IMR-90 (cell line): Measurements from ENCODE around the gene HYAL2. TPM values are rescaled to one million over a fixed set of nuclear protein-coding genes. Genes with fewer than 3 reads are reported as not detected.

ENCODE experiments used
- ATAC-seq: fragments of 200-7000 bp; cut with Tn5 transposase; 2 replicates; pipeline ENCODE4 v1.9.1; 2020; ENCODE audit warnings: low read depth, mild to moderate bottlenecking, moderate library complexity
- BruUV-seq: library from RNA; stranded (reverse); fragments of 400-500 nt; replicated peaks from 2 replicates; lab custom pipeline; 2021; lab: Mats Ljungman, UMichigan
- CTCF ChIA-PET: fragments of 300-600 bp; formaldehyde crosslinking; extraction: SDS; loops from one replicate; lab custom pipeline; 2021; ENCODE audit warnings: antibody characterized with exemption; lab: Yijun Ruan, JAX
- POLR2A ChIA-PET: fragments of 300-600 bp; sonication (Branson Sonifier 250); formaldehyde crosslinking; loops from one replicate; lab custom pipeline; 2022; ENCODE audit warnings: antibody characterized with exemption; ENCODE audit not compliant: unreplicated experiment; lab: Charles Lee
- DNase-seq: peaks from one replicate; pipeline ENCODE4 v3.0.0; 2013
- H2AFZ ChIP-seq: replicated peaks from 2 replicates; pipeline ENCODE3; 2013; ENCODE audit warnings: low read length, mild to moderate bottlenecking; ENCODE audit not compliant: poor library complexity
- H2AK5ac ChIP-seq: 2 replicates; pipeline ENCODE4 v1.6.1; 2013; ENCODE audit warnings: low read depth, low read length, inconsistent platforms
- H2AK9ac ChIP-seq: replicated peaks from 2 replicates; pipeline ENCODE3; 2013; ENCODE audit warnings: mild to moderate bottlenecking, low read depth, low read length, moderate library complexity; ENCODE audit not compliant: poor library complexity
- H2BK120ac ChIP-seq: 2 replicates; pipeline ENCODE4 v1.6.1; 2013; ENCODE audit warnings: low read depth, low read length, inconsistent platforms
- H2BK15ac ChIP-seq: 3 replicates; pipeline ENCODE4 v1.6.1; 2013; ENCODE audit warnings: low read depth, low read length, inconsistent platforms
- H2BK20ac ChIP-seq: 2 replicates; pipeline ENCODE4 v1.6.1; 2013; ENCODE audit warnings: low read depth, mild to moderate bottlenecking, inconsistent platforms, low read length, moderate library complexity
- H2BK5ac ChIP-seq: 2 replicates; pipeline ENCODE4 v1.6.1; 2013; ENCODE audit warnings: mild to moderate bottlenecking, low read depth, low read length, inconsistent platforms; ENCODE audit not compliant: poor library complexity, severe bottlenecking
- H3K14ac ChIP-seq: replicated peaks from 2 replicates; pipeline ENCODE4 v1.6.1; 2013; ENCODE audit warnings: low read depth, low read length, inconsistent platforms
- H3K18ac ChIP-seq: 2 replicates; pipeline ENCODE4 v1.6.1; 2013; ENCODE audit warnings: low read depth, low read length, control low read depth
- H3K23ac ChIP-seq: 2 replicates; pipeline ENCODE4 v1.6.1; 2013; ENCODE audit warnings: low read depth, low read length, inconsistent platforms
- H3K27ac ChIP-seq: 2 replicates; pipeline ENCODE4 v1.5.1; 2013; ENCODE audit warnings: mild to moderate bottlenecking, control low read depth, low read length; ENCODE audit not compliant: insufficient read depth
- H3K27me3 ChIP-seq: 2 replicates; pipeline ENCODE4 v1.6.1; 2013; ENCODE audit warnings: low read length; ENCODE audit not compliant: control insufficient read depth, insufficient read depth
- H3K36me3 ChIP-seq: 2 replicates; pipeline ENCODE4 v1.6.1; 2013; ENCODE audit warnings: low read length, mixed read lengths; ENCODE audit not compliant: control insufficient read depth, insufficient read depth
- H3K4ac ChIP-seq: 2 replicates; pipeline ENCODE4 v1.6.1; 2013; ENCODE audit warnings: low read depth, low read length, inconsistent platforms
- H3K4me1 ChIP-seq: 2 replicates; pipeline ENCODE4 v1.6.1; 2013; ENCODE audit warnings: low read length, mixed read lengths; ENCODE audit not compliant: control insufficient read depth, insufficient read depth
- H3K4me2 ChIP-seq: 2 replicates; pipeline ENCODE4 v1.6.1; 2013; ENCODE audit warnings: low read depth, mild to moderate bottlenecking, control low read depth, low read length, moderate library complexity
- H3K4me3 ChIP-seq: 2 replicates; pipeline ENCODE4 v1.5.1; 2013; ENCODE audit warnings: low read depth, mild to moderate bottlenecking, control low read depth, low read length, moderate library complexity; ENCODE audit not compliant: insufficient read depth
- H3K56ac ChIP-seq: 2 replicates; pipeline ENCODE4 v1.6.1; 2013; ENCODE audit warnings: low read length, inconsistent platforms; ENCODE audit not compliant: insufficient read depth; ENCODE audit errors: extremely low read depth
- H3K79me1 ChIP-seq, 2 experiments: 2 replicates each; pipeline ENCODE4 v1.6.1; 2013; ENCODE audit warnings: low read length in 2 of 2, inconsistent platforms in 1 of 2, low read depth in 1 of 2
- H3K9ac ChIP-seq: 2 replicates; pipeline ENCODE4 v1.6.1; 2013; ENCODE audit warnings: low read depth, low read length, control low read depth
- H3K9me1 ChIP-seq: 2 replicates; pipeline ENCODE4 v1.6.1; 2013; ENCODE audit warnings: low read length, inconsistent platforms; ENCODE audit not compliant: insufficient read depth
- H3K9me3 ChIP-seq: 2 replicates; pipeline ENCODE4 v1.6.1; 2013; ENCODE audit warnings: low read length; ENCODE audit not compliant: control insufficient read depth, insufficient read depth
- H4K20me1 ChIP-seq: 2 replicates; pipeline ENCODE4 v1.6.1; 2013; ENCODE audit warnings: low read length, inconsistent platforms; ENCODE audit not compliant: insufficient read depth
- H4K5ac ChIP-seq: 2 replicates; pipeline ENCODE4 v1.6.1; 2013; ENCODE audit warnings: mild to moderate bottlenecking, low read depth, low read length, control low read depth
- H4K8ac ChIP-seq, 2 experiments: 2 replicates each; pipeline ENCODE4 v1.6.1; 2013; ENCODE audit warnings: low read depth in 2 of 2, low read length in 2 of 2, control low read depth in 1 of 2, inconsistent platforms in 1 of 2
- H4K91ac ChIP-seq: 2 replicates; pipeline ENCODE4 v1.6.1; 2013; ENCODE audit warnings: low read depth, low read length, inconsistent platforms; ENCODE audit not compliant: insufficient read depth
- BHLHE40 ChIP-seq: fragments of 150-350 bp; IDR thresholded peaks from 2 replicates; pipeline ENCODE4 v1.6.1; 2016; ENCODE audit warnings: mild to moderate bottlenecking, low read depth, low read length
- CEBPB ChIP-seq: IDR thresholded peaks from 2 replicates; pipeline ENCODE4 v1.6.1; 2012; ENCODE audit warnings: low read depth, low read length, improper control_type of control experiment
- CTCF ChIP-seq: conservative IDR thresholded peaks from 2 replicates; pipeline ENCODE4 v1.5.1; 2012; ENCODE audit warnings: mild to moderate bottlenecking, low read depth, low read length, improper control_type of control experiment
- MXI1 ChIP-seq: IDR thresholded peaks from 2 replicates; pipeline ENCODE4 v1.6.1; 2012; ENCODE audit warnings: low read depth, mild to moderate bottlenecking, low read length, moderate library complexity, borderline replicate concordance
- POLR2A ChIP-seq: IDR thresholded peaks from 2 replicates; pipeline ENCODE4 v1.6.1; 2012; ENCODE audit warnings: mild to moderate bottlenecking, low read depth, low read length
- RAD21 ChIP-seq: IDR thresholded peaks from 2 replicates; pipeline ENCODE4 v1.6.1; 2012; ENCODE audit warnings: low read length, improper control_type of control experiment
- RFX5 ChIP-seq: IDR thresholded peaks from 2 replicates; pipeline ENCODE4 v1.8.0; 2012; ENCODE audit warnings: low read depth, mild to moderate bottlenecking, low read length, moderate library complexity
- WGBS, 2 experiments: methylation state at CpG; one replicate each; pipeline versions ENCODE4 v1.1.5 to v1.1.7; 2013; ENCODE audit warnings: missing lambda C conversion rate in 2 of 2; ENCODE audit not compliant: insufficient read length in 1 of 2; ENCODE audit errors: extremely low coverage in 2 of 2; 5-methylcytosine and 5-hydroxymethylcytosine counted together
- dilution Hi-C: fragments of 300-500 bp; cut with HindIII; formaldehyde crosslinking; loops from one replicate; pipeline ENCODE4 v1.14.3; 2018; ENCODE audit warnings: low sequenced_read_pairs; ENCODE audit not compliant: unreplicated experiment
- in situ Hi-C: fragments of 300-500 bp; cut with MboI; formaldehyde crosslinking; loops from 3 replicates; pipeline ENCODE4 v1.14.3; 2019; ENCODE audit warnings: low sequenced_read_pairs, inconsistent platforms, mixed read lengths
- intact Hi-C: fragments of 100-400 bp; cut with micrococcal nuclease; formaldehyde crosslinking; loops from 2 replicates; pipeline ENCODE4 v1.10.0; 2022
- polyA plus RNA-seq, 3 experiments: library from polyadenylated mRNA; depleted of rRNA; stranded (reverse); fragments of >200 nt; gene quantifications; 2 replicates each; pipeline ENCODE4 v1.2.3, GENCODE V29; 2012; ENCODE audit warnings: low replicate concordance in 1 of 3
- total RNA-seq: library from RNA; depleted of rRNA; stranded (reverse); fragments of >200 nt; gene quantifications from 2 replicates; pipeline ENCODE4 v1.2.3, GENCODE V29; 2012
- TF ChIP-seq, protein P1 (sequence below): fragments of 150-350 bp; IDR thresholded peaks from 2 replicates; pipeline ENCODE4 v1.6.1; 2017; ENCODE audit warnings: mild to moderate bottlenecking, antibody characterized with exemption, low read length, low read depth
- TF ChIP-seq, protein P2 (sequence below): fragments of 150-350 bp; IDR thresholded peaks from 2 replicates; pipeline ENCODE4 v1.6.1; 2016; ENCODE audit warnings: low read depth, mild to moderate bottlenecking, low read length, moderate library complexity, borderline replicate concordance

The HYAL2 gene
- total and polyA plus RNA-seq, 2 of the 4 experiments (the other 2 are of a cell fraction), result 56.8 to 104 TPM

DNA sequence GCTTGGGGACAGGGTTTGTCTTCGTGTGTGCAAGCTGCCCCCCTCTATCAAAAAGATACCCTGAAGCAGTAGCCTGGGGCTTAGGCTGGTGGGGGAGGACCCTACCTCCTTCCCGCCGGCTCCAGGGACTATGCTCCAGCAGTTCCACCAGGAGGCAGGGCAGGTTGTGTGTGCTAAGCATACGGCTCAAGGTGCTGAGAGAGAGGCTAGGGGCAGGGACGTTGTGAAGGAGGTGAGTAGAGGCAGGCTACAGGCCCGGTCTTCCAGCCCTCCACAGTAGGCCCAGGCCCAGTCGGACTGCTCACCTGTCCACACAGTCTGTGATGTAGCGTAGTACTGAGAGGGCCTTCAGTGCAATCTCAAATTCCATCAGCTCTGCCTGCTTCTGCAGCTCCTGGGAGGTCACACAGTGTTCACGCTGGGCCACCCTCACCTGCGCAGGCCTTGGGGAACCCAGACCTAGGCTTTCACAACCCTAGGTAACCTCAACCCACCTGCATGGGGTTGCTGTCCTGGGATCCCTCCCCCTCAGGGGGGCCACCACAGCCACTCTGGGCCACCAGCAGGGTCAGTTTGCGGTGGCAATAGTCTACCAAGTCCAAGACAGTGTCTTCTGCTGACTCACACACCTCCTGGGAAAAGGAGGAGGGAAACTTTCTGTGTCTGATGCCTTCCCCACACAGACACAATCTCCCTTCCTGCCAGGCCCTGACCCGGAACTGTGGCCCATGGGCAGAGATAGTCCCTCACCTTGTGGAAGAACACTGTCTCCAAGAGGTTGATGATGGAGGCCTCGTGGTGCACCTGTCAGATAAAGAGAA lies 20.5 kb upstream of the HYAL2 start (continued):
- TF ChIP-seq, protein P1, sequence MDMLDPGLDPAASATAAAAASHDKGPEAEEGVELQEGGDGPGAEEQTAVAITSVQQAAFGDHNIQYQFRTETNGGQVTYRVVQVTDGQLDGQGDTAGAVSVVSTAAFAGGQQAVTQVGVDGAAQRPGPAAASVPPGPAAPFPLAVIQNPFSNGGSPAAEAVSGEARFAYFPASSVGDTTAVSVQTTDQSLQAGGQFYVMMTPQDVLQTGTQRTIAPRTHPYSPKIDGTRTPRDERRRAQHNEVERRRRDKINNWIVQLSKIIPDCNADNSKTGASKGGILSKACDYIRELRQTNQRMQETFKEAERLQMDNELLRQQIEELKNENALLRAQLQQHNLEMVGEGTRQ, result no peak

- Histone ChIP-seq H3K27me3 (no peaks in the 10 kb centered on the region), H3K4ac (no peak overlapping the region), H4K8ac (no peak overlapping the region), H3K23ac (no peak overlapping the region), H3K27ac (no peak overlapping the region), H2BK20ac (no peak overlapping the region), H4K5ac (no peak overlapping the region), H3K4me3 (no peak overlapping the region), H4K20me1 (peaks cover 2% of the 10 kb centered on the region; the same call in 1 of the 2 replicates), H3K9ac (no peak overlapping the region), H2AK9ac (peak overlapping the region; percentile 23), H2BK5ac (no peak overlapping the region), H3K9me3 (no peaks in the 10 kb centered on the region), H3K14ac (no peak overlapping the region), H3K4me1 (peaks cover 18% of the 10 kb centered on the region), H4K91ac (no peak overlapping the region), H3K4me2 (no peak overlapping the region), H3K36me3 (no peaks in the 10 kb centered on the region), H2BK15ac (no peak overlapping the region), H2AFZ (peak overlapping the region; percentile 39), H2AK5ac (no peak overlapping the region), H3K56ac (no peak overlapping the region), H3K9me1 (peaks cover 11% of the 10 kb centered on the region), H2BK120ac (no peak overlapping the region), H3K18ac (no peak overlapping the region), H3K79me1 (peaks cover 6 to 31% of the 10 kb centered on the region in 2 experiments; a peak in 3 of 4 replicates)
- dilution Hi-C loops (no loop called here), in situ Hi-C loops (loop anchor here (25.0 kb wide), 3 partner anchors 1045 to 1820 kb away; partner anchors contain the start of genes ABHD14B, GPR62, MANF and PCBP4), intact Hi-C loops (no loop called here)
- no peak for TF ChIP-seq RFX5
- no peak for TF ChIP-seq CEBPB
- no peak for TF ChIP-seq POLR2A
- no peak for TF ChIP-seq BHLHE40
- TF ChIP-seq RAD21, result no peak
- TF ChIP-seq, protein P1, result no peak
- TF ChIP-seq CTCF, result no peak
- TF ChIP-seq, protein P2, sequence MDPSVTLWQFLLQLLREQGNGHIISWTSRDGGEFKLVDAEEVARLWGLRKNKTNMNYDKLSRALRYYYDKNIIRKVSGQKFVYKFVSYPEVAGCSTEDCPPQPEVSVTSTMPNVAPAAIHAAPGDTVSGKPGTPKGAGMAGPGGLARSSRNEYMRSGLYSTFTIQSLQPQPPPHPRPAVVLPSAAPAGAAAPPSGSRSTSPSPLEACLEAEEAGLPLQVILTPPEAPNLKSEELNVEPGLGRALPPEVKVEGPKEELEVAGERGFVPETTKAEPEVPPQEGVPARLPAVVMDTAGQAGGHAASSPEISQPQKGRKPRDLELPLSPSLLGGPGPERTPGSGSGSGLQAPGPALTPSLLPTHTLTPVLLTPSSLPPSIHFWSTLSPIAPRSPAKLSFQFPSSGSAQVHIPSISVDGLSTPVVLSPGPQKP, result no peak
- TF ChIP-seq MXI1, result no peak
- POLR2A ChIA-PET, result no interaction called here
- no peak for DNase-seq
- BruUV-seq, result no TSS peak
- CTCF ChIA-PET, result no interaction called here
- no peak for ATAC-seq
- 83% methylated on average over 6 of the region's 13 CpGs; no CpG with 5 or more reads in 1 of the 2 experiments for WGBS, 2 experiments
These were observed 19.6 kb upstream of the HYAL2 start for GRCh38 chr3:50341996-50342650.
